ENCODE data around the gene IGF1R. TPM values are rescaled to one million over a fixed set of nuclear protein-coding genes. Genes with fewer than 3 reads are reported as not detected.

Gene IGF1R
- 29.2 and 56.9 TPM in 2 replicates for total RNA-seq

GRCh38 chr15:98647774-98648653 lies at the start of gene IGF1R:
IGF1R (plus strand) TSS chr15:98648539; CDS start chr15:98649582, 1,043 bp downstream.

